ENCODE data around the gene SYNGR2.

- no peak for TF ChIP-seq CTCF (IDR thresholded peaks at IDR 0.05)
- TF ChIP-seq EP300 (IDR thresholded peaks at IDR 0.05) = no peak
- no peak for TF ChIP-seq POLR2A (IDR thresholded peaks at IDR 0.05)
Measured at GRCh38 chr17:78175643-78175981, 7.2 kb downstream of the SYNGR2 start.

All from tibial nerve (tissue), 4 donors.